Measurements from ENCODE around the gene TFF3. TPM values are rescaled to one million over a fixed set of nuclear protein-coding genes. Genes with fewer than 3 reads are reported as not detected.

Gene TFF3
- polyA plus RNA-seq, 1 donor from 2014 or later = not detected

- Histone ChIP-seq H3K79me2 (replicated peaks; ENCODE audit: insufficient read depth, low read length) (no peaks in the 10 kb centered on the region), H3F3A (ENCODE audit: insufficient read depth, low read length, poor library complexity, severe bottlenecking) (no peaks in the 10 kb centered on the region), H3K4me3 (ENCODE audit: low read length) (no peak overlapping the region), H3K9me2 (ENCODE audit: insufficient read depth, low read length) (no peaks in the 10 kb centered on the region), H3K36me3 (ENCODE audit: insufficient read depth, low read length) (no peaks in the 10 kb centered on the region), H2AFZ (ENCODE audit: low read depth, low read length) (no peak overlapping the region), H3K4me2 (ENCODE audit: low read length) (no peak overlapping the region), H3K27ac (ENCODE audit: low read length) (no peak overlapping the region), H3K27me3 (ENCODE audit: insufficient read depth, low read depth, low read length) (no peaks in the 10 kb centered on the region), H3K9ac (ENCODE audit: low read length) (no peak overlapping the region), H3K9me3 (ENCODE audit: low read length) (no peaks in the 10 kb centered on the region), H4K20me1 (ENCODE audit: insufficient read depth) (no peaks in the 10 kb centered on the region)
- TF ChIP-seq POLR2AphosphoS5 (IDR thresholded peaks at IDR 0.05) = no peak
- no peak for TF ChIP-seq SMC3 (conservative IDR thresholded peaks at IDR 0.05; ENCODE audit: poor library complexity)
- TF ChIP-seq TAF1 (IDR thresholded peaks at IDR 0.05; ENCODE audit: low read depth) = no peak
- TF ChIP-seq EZH2 (IDR thresholded peaks at IDR 0.05; ENCODE audit: borderline replicate concordance, insufficient read depth, low read length, poor library complexity, severe bottlenecking) = no peak
- TF ChIP-seq, protein P1, sequence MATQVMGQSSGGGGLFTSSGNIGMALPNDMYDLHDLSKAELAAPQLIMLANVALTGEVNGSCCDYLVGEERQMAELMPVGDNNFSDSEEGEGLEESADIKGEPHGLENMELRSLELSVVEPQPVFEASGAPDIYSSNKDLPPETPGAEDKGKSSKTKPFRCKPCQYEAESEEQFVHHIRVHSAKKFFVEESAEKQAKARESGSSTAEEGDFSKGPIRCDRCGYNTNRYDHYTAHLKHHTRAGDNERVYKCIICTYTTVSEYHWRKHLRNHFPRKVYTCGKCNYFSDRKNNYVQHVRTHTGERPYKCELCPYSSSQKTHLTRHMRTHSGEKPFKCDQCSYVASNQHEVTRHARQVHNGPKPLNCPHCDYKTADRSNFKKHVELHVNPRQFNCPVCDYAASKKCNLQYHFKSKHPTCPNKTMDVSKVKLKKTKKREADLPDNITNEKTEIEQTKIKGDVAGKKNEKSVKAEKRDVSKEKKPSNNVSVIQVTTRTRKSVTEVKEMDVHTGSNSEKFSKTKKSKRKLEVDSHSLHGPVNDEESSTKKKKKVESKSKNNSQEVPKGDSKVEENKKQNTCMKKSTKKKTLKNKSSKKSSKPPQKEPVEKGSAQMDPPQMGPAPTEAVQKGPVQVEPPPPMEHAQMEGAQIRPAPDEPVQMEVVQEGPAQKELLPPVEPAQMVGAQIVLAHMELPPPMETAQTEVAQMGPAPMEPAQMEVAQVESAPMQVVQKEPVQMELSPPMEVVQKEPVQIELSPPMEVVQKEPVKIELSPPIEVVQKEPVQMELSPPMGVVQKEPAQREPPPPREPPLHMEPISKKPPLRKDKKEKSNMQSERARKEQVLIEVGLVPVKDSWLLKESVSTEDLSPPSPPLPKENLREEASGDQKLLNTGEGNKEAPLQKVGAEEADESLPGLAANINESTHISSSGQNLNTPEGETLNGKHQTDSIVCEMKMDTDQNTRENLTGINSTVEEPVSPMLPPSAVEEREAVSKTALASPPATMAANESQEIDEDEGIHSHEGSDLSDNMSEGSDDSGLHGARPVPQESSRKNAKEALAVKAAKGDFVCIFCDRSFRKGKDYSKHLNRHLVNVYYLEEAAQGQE (IDR thresholded peaks at IDR 0.05; ENCODE audit: borderline replicate concordance) = no peak
- TF ChIP-seq EP300 (conservative IDR thresholded peaks at IDR 0.05; ENCODE audit: poor library complexity, severe bottlenecking) = no peak
- no peak for TF ChIP-seq RAD21 (conservative IDR thresholded peaks at IDR 0.05)
- no peak for TF ChIP-seq MXI1 (conservative IDR thresholded peaks at IDR 0.05; ENCODE audit: poor library complexity, severe bottlenecking)
- TF ChIP-seq, protein P2, sequence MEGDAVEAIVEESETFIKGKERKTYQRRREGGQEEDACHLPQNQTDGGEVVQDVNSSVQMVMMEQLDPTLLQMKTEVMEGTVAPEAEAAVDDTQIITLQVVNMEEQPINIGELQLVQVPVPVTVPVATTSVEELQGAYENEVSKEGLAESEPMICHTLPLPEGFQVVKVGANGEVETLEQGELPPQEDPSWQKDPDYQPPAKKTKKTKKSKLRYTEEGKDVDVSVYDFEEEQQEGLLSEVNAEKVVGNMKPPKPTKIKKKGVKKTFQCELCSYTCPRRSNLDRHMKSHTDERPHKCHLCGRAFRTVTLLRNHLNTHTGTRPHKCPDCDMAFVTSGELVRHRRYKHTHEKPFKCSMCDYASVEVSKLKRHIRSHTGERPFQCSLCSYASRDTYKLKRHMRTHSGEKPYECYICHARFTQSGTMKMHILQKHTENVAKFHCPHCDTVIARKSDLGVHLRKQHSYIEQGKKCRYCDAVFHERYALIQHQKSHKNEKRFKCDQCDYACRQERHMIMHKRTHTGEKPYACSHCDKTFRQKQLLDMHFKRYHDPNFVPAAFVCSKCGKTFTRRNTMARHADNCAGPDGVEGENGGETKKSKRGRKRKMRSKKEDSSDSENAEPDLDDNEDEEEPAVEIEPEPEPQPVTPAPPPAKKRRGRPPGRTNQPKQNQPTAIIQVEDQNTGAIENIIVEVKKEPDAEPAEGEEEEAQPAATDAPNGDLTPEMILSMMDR (IDR thresholded peaks at IDR 0.05; ENCODE audit: poor library complexity, severe bottlenecking) = no peak
Measured at GRCh38 chr21:42349420-42350317, 34.5 kb upstream of the TFF3 start.

DNA sequence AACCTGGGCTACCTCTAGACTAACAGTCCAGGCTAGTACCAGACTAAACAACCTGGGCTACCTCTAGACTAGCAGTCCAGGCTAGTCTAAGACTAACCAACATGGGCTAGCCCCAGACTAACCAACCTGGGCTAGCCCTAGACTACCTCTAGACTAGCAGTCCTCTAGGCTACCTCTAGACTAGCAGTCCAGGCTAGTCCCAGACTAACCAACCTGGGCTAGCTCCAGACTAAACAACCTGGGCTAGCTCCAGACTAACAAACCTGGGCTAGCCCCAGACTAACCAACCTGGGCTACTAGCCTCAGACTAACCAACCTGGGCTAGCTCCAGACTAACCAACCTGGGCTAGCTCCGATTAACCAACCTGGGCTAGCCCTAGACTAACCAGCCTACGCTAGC is 33.6 kb upstream of the TFF3 start:
- Histone ChIP-seq H4K20me1 (ENCODE audit: insufficient read depth) (no peaks in the 10 kb centered on the region), H3K9me3 (ENCODE audit: low read length) (no peaks in the 10 kb centered on the region), H3K27ac (ENCODE audit: low read length) (no peak overlapping the region), H3K4me2 (ENCODE audit: low read length) (no peak overlapping the region), H3F3A (ENCODE audit: insufficient read depth, low read length, poor library complexity, severe bottlenecking) (no peaks in the 10 kb centered on the region), H3K79me2 (replicated peaks; ENCODE audit: insufficient read depth, low read length) (no peaks in the 10 kb centered on the region), H3K4me3 (ENCODE audit: low read length) (no peak overlapping the region), H2AFZ (ENCODE audit: low read depth, low read length) (no peak overlapping the region), H3K27me3 (ENCODE audit: insufficient read depth, low read depth, low read length) (no peaks in the 10 kb centered on the region), H3K9me2 (ENCODE audit: insufficient read depth, low read length) (no peaks in the 10 kb centered on the region), H3K36me3 (ENCODE audit: insufficient read depth, low read length) (no peaks in the 10 kb centered on the region), H3K9ac (ENCODE audit: low read length) (no peak overlapping the region)
- TF ChIP-seq, protein P2 (IDR thresholded peaks at IDR 0.05; ENCODE audit: poor library complexity, severe bottlenecking) = no peak

Data from neural cell (in vitro differentiated cells).